HG02870 (cell line): Measurements from ENCODE around the gene EFNA5.
A peak's percentile ranks its signal among the peaks of the same experiment; 100 is the strongest.

ENCODE experiments used
- ATAC-seq: cut with Tn5 transposase; IDR thresholded peaks from one replicate; pipeline ENCODE4 v1.9.1; 2021; ENCODE audit warnings: mild to moderate bottlenecking, moderate library complexity; ENCODE audit not compliant: unreplicated experiment

The EFNA5 gene

DNA sequence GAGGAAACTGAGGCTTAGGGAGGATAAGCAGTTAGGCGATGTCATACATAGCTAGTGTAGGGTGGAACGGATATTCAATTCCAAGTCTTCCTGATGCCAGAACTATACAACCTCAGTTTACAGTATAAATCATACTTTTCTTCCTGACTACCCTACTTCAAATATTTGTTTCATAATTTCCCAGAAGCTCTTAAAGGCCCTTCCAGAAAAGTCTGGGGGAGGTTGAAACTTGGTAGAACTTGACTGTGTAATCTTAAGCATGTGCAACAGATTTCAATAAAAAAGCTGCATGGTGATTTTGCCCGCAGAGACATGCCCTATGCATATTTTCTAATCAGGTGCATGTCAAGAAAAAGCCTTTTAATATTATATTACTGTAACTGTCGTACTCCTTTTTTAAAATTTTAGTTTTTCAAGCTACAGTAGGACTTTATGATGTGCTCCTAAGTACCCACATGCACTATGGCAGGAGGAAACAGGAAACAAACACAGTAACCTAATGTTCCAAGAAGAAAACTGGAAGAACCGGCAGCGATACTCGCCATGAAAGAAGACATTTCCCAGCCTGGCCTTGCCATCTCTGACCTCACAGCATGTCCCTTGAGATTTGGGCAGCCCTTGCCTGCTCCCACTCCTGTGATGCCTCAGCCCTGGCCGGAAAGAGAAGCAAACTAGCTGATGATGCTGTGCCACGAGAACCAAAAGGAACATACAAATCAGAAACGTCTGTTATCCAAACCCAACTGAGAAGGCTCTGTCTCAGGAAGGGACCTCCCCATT is 266.0 kb downstream of the EFNA5 start:
- ATAC-seq = no peak

DNA sequence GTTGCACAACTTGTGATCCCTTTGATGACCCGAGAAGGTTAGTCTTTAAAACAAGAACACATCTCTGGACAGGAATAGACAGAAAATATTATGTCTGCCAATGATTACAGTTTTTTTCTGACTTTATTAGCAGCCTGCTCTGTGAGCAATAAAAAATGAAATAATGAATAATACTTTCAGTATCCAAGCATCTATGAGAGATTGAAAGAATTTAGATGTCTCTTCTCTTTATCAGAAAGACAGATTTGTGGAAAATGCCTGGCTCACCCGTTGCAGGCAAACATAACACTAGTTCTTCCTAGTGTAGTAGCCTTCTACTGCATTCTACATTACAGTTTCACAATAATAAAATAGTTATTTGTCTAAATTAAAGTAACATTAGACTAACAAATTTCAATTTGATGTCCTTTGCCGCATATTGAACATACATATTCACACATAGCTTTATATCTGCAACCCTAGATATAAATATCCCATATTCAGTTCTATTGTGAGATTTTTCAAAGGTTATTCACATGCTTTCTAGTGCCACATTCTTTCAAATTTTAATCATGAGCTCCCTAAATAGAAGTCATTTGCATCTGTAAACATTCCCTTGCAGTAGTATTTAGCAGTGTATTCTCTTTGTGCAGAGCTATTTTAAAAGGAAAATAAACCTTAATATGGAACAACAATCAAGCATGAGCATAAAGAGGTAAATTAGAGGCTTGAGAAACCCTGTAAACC is 267.3 kb downstream of the EFNA5 start:
- ATAC-seq = no peak

- ATAC-seq = no peak
Measured at GRCh38 chr5:107402434-107403227, 268.1 kb downstream of the EFNA5 start.

DNA sequence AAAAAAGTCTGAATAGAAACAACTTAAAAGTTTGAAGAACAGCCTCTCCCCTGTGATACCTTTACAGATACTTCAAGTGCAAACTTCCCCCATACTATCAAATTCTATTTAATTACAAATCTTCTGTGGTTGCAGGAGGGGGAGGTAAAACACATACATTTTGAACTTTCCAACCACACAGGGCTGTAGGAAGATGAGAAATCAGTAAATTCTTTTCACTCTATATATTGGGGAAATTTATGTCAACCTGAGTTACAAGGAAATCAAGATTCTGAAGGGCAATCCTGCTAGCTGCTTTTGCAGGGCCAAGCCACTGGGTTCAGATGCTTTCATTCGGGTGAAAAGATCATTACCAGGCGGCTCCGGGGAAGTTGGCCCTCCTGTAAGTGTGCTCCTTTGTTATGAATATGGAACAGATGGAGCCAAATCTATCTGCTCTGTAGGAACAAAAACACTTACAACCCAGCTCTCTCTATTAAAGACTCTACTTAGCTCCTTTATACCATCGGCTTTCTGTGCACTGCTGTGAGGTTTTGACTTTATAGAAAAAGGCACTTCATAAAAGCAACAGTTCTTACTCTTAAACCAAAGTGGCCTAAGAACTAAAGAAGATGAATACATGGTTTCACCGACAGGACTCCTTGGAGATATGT is 269.1 kb downstream of the EFNA5 start:
- no peak for ATAC-seq

DNA sequence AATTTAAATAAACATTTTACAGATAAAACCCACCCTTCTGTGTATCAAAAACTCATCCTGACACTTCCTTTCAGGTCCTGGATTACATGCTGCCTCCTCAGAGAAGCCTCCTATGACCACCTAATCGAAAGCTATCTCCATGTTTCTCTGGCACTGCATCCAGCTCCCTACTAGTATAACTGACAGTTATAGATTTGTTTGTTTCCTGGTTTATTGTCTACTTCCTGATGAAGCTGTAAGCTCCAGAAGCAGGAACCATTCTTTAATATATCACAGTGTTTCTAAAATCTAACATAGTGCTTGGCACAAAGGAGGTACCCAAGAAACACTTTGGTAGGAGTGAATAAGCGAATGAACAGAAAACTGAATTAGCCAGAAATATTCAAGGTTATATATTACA is 270.4 kb downstream of the EFNA5 start:
- ATAC-seq = no peak

GRCh38 chr5:107398703-107399102 is 272.0 kb downstream of the EFNA5 start:
- ATAC-seq = no peak

DNA sequence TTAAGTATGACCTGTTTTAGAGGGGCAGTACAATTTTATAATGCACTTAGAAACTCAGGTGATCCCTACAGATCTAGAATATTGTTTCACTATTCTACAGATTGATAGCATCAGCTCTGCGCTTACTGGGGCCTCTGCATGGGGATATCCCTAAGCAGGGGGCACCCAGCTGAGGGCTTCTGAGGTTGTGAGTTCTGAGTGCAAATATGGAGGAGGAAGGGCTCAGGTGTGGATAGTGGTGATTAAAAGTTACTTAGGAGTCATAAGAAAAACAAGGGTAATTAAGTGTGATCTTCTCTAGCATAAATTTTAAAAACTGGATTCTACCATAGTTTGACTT is 274.4 kb downstream of the EFNA5 start:
- ATAC-seq = peak; percentile 42

GRCh38 chr5:107395632-107396350 is 274.9 kb downstream of the EFNA5 start:
- peak; percentile 87 for ATAC-seq

DNA sequence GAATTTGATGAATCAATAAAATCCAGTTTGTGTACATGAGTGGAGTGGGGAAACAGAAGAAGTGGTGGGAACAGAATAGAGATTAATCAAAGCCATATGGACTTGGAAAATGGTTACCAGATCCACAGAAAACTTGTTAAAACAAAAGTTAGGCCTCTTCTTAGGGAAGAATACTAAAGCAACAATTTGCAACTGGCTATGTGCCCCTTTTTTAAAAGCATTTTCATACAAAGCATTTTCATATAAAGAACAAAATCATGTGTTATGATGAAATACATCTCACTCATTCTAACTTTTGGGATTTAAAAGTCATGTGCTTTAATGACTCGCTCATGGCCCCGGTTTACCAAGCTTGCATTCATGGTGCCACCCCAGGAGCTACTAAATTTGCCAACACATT is 276.9 kb downstream of the EFNA5 start:
- no peak for ATAC-seq

DNA sequence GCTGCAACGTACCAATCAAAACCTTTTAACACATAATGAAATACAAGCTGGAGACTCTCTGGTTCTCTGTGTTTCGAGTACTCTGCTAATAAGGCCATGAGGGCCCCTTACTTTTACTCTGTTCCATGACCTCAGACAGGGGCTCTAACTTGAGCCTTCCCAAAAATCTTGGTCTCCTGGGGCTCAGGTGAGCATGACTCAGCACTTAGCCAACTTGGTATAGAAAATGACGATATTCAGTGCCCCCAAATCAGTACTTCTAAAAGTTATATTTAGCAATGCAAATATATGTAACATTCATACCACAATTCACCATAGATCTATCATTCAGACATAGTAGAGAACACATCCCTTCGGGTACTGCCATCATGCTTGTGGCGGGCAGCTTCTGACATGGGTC is 278.9 kb downstream of the EFNA5 start:
- no peak for ATAC-seq

GRCh38 chr5:107389775-107390148 is 281.0 kb downstream of the EFNA5 start:
- ATAC-seq = no peak

DNA sequence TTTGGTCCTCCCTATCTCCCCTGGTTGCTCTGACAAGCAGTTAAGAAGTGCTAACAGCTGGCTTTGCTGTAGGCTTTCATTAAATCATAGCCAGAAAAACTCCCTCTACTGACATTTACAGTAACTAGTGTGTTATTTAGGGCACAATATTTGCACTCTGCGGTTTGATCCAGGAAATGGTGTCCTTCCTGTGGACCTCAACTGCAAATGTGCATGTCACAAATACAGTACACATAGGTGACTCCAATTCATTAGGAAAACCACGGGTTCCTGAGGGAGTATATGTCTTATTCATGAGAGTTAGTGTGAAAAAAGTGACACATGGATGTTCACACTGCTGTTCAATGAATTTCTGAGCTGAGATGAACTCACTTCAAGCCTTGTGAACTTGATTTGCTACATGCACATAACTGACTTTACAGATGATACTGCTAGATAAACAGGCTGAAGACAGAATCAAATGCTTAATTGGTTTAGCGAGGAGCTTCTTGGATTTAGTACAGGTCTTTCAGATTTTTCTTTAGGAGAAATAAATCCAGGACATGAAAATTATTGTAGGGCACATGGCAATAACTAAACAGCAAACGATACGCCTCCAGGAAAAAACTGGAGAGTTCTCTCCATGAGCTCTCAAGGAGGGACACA is 281.5 kb downstream of the EFNA5 start:
- peak; percentile 67 for ATAC-seq

GRCh38 chr5:107388141-107388861 is 282.4 kb downstream of the EFNA5 start:
- peak; percentile 76 for ATAC-seq

- peak; percentile 2 for ATAC-seq
Measured at GRCh38 chr5:107387526-107388140, 283.1 kb downstream of the EFNA5 start.

GRCh38 chr5:107385708-107386107 is 285.0 kb downstream of the EFNA5 start:
- no peak for ATAC-seq

DNA sequence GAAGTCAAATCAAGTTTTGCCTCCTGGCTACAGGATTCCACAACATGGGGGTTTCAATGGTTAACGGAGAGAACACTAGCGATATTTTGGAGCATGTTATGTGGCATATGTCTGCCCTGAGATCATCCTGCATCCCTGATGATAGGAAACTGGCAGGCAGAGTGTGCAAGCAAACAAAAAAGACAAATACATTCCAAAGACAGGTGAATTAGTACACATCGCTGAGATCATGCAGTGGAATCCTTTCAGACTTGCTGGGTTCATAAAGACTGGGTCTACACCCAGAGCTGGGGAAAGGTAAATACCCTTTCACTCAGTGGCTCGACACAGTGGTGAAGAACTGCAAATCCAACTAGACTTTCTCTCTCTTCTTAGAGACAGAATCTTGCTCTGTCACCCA is 286.5 kb downstream of the EFNA5 start:
- ATAC-seq = no peak

DNA sequence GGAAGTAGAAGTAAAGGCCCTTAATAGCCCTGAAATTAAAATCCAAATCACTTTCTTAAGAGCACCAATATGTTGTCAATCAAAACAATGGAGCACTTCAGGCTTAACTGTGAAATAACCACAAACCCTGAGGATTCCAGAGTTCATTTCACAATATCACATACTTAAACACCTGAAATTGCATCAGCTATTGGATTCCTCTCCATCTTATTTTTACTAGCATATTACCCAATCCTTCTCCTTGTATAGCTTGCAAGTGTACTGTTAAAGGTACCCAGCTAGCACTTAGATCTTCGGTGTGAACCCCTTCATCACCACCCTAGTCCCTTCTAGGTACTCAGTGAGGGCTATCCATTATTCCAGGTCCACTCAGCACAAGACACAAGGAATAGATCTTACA is 287.3 kb downstream of the EFNA5 start:
- no peak for ATAC-seq

- ATAC-seq = no peak
Measured at GRCh38 chr5:107381189-107381856, 289.4 kb downstream of the EFNA5 start.

DNA sequence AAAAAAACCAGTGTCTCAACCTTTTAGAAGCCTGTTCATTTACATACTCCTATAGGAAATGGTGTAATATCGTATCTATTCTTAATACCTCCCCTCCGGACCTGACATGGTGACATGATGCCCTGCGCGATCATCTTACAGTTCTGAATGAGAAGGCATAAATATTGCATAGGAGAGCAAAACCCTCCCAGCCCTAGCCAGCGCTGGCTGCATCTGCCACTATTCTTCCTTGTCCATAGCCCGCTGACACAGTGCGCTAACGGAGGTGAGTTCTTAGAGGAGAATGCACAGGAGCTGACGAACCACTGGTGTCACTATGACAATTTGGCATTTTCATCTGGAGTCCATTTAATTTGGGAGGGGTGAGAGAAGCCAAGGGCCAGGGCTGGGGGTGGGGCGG is 290.1 kb downstream of the EFNA5 start:
- ATAC-seq = no peak
